ENCODE data around the gene TIAM1.

DNA sequence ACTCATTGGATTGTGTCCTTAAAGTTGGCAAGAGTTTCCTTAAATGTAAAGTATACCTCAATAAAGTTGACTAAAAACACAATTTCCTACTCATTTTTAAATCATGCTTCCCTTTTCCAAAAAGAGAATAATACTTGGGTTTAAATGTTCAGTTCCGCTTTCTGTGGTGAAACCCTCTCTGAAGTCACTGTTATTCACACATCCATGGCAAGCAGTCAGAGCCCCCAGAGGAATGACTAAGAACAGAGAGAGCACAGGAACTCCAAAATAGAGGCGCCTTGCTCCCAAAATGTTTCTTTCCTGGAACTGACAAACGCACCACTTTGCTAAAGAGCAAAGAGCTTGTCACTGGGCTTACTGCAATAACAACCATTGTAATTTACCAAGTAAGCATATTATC is 142.5 kb downstream of the TIAM1 start:
- TF ChIP-seq, protein P1, sequence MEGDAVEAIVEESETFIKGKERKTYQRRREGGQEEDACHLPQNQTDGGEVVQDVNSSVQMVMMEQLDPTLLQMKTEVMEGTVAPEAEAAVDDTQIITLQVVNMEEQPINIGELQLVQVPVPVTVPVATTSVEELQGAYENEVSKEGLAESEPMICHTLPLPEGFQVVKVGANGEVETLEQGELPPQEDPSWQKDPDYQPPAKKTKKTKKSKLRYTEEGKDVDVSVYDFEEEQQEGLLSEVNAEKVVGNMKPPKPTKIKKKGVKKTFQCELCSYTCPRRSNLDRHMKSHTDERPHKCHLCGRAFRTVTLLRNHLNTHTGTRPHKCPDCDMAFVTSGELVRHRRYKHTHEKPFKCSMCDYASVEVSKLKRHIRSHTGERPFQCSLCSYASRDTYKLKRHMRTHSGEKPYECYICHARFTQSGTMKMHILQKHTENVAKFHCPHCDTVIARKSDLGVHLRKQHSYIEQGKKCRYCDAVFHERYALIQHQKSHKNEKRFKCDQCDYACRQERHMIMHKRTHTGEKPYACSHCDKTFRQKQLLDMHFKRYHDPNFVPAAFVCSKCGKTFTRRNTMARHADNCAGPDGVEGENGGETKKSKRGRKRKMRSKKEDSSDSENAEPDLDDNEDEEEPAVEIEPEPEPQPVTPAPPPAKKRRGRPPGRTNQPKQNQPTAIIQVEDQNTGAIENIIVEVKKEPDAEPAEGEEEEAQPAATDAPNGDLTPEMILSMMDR (IDR thresholded peaks at IDR 0.05) = no peak
- TF ChIP-seq POLR2AphosphoS5 (IDR thresholded peaks at IDR 0.05) = no peak

Data from prostate gland (tissue), 2 donors.